Measurements from ENCODE around the gene CGB2. TPM values are rescaled to one million over a fixed set of nuclear protein-coding genes. Genes with fewer than 3 reads are reported as not detected.

Gene CGB2
- total RNA-seq (2022; extraction: Qiagen RNA extraction; ENCODE audit: low read depth), result 0.54 to 0.67 TPM in 2 of 5 replicates, not detected in the others

DNA sequence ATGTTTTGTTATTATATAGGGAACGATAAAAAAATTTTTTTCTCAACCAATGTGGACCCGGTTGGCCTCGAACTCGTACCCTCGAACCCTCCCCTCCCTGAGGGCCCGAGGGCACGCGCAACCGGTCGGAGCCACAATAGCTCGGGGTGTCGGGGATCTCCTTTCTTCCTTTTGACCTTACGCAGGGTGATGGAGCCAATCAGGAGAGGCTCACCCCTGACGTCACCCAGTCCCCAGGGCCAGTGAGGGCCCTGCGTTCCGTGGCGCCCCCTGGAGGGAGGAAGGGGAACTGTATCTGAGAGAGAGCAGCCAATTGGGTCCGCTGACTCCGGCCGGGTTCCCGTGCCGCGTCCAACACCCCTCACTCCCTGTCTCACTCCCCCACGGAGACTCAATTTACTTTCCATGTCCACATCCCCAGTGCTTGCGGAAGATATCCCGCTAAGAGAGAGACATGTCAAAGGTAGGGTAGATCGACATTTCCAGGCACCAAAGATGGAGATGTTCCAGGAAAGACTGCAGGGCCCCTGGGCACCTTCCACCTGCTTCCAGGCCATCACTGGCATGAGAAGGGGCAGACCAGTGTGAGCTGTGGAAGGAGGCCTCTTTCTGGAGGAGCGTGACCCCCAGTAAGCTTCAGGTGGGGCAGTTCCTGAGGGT lies at the start of gene CGB2:
Gene CGB2, plus strand, starts transcription at position 249 of the 660 bp plus-strand sequence. Its CDS starts 206 bp downstream, at position 455.

DNA sequence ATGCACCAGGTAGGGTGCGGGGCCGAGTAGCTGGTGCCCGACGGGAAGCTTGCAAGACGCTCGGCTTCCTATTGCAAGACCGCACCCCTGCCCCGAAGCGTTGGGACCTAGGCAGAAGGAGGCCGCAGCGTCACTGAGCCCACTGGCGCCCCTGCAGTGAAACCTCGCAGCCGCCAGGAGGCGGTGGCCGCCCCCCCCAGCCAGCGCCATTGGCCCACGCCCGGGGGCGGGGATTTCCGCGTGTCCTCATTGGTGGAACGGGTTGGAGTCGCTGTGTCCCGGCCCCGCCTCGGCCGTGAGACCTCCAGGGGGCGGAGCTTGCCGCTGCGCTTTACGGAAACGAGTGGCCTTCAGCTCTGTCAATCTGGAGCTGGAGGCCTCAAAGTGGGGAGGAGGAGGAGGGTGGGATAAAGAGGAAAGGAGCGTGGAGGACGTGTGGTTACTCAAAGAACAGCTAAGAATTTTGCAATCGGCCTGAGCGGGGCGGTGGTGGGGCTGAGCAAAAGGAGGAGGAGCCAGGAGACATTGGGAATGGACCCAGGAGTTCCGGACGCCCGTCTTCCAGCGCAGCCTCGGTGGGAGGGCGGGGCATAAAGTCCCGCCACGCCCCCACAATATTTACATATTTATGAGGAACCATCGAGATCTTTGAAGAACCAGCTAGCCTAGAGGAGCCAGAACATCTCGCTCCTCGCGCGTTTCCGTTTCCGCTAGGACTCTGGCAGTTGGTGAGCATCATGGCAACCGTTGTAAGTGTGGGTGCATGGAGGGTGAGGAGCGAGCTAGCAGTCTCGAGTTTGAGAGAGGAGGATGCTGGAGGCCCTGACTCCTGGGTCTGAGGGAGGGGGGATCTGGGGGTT lies 38.3 kb upstream of the CGB2 start, which contains the start of the genes GYS1 and RUVBL2:
Gene GYS1, minus strand, starts transcription at position 135 of the 860 bp plus-strand sequence. CDS start 197 bp downstream, outside the sequence.
Gene RUVBL2, plus strand, starts transcription at position 713 of the 860 bp plus-strand sequence. Its CDS starts 25 bp downstream, at position 738.

DNA sequence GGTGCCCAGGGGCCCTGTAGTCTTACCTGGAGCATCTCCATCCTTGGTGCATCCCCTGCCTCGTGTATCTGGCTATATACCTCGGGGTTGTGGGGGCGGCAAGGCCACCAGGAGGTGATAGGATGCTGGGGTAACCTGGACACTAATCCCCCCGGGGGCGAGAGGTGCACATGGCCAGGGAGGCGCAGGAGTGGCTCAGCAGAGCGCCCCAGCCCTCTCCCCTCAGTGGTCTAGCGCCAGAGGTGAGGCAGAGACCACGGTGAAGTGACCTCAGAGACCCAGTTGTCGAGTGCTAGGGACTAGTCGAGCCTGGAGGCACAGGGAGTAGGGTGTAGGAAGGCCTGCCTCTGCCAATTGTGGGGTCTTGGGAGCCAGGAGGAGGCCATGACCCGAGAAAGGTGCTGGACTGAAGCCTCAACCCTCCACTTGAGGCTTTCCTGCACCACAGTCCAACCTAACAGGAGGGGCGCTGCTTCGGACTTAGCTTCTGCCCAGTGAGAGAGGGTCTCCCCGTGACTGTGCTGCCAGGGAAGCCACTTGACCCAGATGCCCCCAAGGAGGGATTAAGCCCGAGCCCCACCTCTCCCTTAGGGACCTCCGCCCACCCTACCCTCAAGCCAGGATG lies 14.5 kb upstream of the CGB2 start, which contains the start of gene LHB:
Gene LHB, minus strand, starts transcription at position 51 of the 625 bp plus-strand sequence. Its CDS starts 10 bp downstream, at position 41.

DNA sequence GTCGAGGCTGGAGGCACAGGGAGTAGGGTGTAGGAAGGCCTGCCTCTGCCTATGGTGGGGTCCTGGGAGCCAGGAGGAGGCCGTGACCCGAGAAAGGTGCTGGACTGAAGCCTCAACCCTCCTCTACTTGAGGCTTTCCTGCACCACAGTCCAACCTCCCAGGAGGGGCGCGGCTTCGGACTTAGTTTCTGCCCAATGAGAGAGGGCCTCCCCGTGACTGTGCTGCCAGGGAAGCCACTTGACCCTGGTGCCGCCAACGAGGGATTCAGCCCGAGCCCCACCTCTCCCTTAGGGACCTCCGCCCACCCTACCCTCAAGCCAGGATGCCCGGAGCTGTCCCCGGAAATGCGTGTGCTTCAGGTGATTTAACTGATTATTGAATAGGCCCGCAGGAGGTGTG lies 7.5 kb upstream of the CGB2 start, which contains the start of gene CGB3:
Gene CGB3, minus strand, starts transcription at position 101 of the 400 bp plus-strand sequence. CDS start 362 bp downstream, outside the sequence.

DNA sequence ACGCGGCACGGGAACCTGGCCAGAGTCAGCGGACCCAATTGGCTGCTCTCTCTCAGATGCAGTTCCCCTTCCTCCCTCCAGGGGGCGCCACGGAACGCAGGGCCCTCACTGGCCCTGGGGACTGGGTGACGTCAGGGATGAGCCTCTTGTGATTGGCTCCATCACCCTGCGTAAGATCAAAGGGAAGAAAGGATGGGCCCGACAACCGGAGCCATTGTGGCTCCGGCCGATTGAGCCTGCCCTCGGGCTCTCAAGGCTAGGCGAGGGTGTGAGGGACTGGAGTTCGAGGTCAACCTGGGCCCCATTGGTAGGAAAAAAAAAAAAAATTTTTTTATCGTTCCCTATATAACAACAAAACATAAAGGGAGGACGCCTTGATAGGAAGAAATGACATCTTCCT lies 5.1 kb downstream of the CGB2 start, which contains the start of gene CGB1:
Gene CGB1, minus strand, starts transcription at position 81 of the 400 bp plus-strand sequence. CDS start 184 bp downstream, outside the sequence.

DNA sequence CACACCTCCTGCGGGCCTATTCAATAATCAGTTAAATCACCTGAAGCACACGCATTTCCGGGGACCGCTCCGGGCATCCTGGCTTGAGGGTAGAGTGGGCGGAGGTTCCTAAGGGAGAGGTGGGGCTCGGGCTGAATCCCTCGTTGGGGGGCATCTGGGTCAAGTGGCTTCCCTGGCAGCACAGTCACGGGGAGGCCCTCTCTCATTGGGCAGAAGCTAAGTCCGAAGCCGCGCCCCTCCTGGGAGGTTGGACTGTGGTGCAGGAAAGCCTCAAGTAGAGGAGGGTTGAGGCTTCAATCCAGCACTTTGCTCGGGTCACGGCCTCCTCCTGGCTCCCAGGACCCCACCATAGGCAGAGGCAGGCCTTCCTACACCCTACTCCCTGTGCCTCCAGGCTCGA lies 11.9 kb downstream of the CGB2 start, which contains the start of gene CGB5:
Gene CGB5, plus strand, starts transcription at position 301 of the 400 bp plus-strand sequence. CDS start 362 bp downstream, outside the sequence.

DNA sequence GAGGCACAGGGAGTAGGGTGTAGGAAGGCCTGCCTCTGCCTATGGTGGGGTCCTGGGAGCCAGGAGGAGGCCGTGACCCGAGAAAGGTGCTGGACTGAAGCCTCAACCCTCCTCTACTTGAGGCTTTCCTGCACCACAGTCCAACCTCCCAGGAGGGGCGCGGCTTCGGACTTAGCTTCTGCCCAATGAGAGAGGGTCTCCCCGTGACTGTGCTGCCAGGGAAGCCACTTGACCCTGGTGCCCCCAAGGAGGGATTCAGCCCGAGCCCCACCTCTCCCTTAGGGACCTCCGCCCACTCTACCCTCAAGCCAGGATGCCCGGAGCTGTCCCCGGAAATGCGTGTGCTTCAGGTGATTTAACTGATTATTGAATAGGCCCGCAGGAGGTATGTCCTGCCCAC lies 17.3 kb downstream of the CGB2 start, which contains the start of gene CGB8:
Gene CGB8, minus strand, starts transcription at position 101 of the 400 bp plus-strand sequence. CDS start 372 bp downstream, outside the sequence.

DNA sequence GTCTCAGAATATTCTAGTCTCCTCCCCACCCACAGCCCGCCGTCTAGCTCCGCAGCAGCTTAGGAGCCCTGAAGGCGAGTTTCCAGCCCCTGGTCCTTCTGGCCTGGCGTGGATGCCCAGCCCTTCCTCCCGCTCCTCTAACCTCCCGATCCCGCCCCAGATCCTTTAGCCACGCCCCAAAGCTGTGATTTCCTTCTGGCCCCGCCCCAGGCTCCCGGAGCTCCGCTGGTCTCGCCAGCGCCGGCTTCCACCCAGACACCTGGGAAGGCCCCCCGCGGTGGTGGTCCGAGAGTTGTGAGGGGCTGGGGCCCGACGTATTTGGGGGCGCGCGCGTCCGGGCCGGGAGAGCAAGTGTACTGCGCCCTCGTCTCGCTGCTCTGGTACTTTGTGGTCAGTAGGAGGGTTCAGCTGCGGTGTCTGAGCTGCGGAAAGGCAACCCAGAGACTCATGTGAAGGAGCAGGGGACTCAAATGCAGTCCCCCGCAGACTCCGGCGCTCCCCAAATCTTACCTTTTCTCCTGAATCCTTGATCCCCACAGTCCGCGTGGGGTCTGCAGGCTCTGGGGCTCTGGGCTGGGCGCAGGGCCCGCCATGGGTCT lies 26.0 kb downstream of the CGB2 start, which contains the start of gene CGB7:
Gene CGB7, minus strand, starts transcription at position 114 of the 599 bp plus-strand sequence. CDS start 2,374 bp downstream, outside the sequence.

DNA sequence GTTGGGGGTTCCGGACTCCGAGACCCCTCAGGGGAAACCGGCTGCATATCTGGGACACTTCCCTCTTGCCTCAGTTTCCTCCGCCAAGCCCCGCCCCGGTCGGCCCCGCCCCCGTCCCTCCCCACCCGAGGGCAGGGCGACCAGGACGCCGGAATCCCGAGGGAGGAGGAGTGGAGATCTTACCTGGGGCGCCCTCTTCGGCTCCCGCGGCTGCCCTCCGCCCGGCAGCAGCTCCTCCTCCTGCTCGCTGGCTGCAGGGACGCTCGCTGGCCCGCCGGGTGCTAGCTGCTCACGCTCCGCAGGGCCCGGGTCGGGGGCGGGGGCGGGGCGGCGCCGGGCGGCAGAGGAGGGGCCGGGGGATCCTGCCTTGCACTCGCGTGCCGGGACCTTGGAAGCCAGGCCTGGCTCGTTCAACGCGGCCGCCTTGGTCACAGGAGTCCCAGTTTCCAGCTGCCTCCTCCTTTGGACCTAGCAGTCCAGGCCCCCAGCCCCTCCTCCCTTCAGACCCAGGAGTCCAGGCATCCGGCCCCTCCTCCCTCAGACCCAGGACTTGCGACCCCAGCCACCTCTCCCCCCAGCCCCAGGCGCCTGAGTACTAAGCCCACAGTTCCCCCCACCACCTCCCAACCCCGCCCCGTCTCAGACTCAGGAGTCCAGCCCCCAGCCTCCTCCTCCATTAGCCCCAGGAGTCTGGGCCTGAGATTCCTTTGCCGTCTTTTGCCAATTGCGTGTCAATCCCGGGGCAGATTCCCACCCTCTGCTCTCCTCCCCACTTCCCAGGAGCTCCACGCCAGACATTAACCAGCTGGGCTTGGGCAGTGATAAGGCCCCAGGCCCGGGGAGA lies 33.3 kb downstream of the CGB2 start, which contains the start of gene NTF4:
Gene NTF4, minus strand, starts transcription at position 51 of the 844 bp plus-strand sequence. CDS start 2,821 bp downstream, outside the sequence.

Other genes with a start within 250 kb of the CGB2 start
- gene BCAT2, start 220.9 kb upstream of the CGB2 start, total RNA-seq (2022; extraction: Qiagen RNA extraction; ENCODE audit: low read depth), result 47.2 to 60.5 TPM (median 56.7 TPM) in 5 replicates
- 13.4 to 17.0 TPM (median 14.8 TPM) in 5 replicates for gene HSD17B14, start 195.4 kb upstream of the CGB2 start, total RNA-seq (2022; extraction: Qiagen RNA extraction; ENCODE audit: low read depth)
- gene PLEKHA4, start 163.3 kb upstream of the CGB2 start, total RNA-seq (2022; extraction: Qiagen RNA extraction; ENCODE audit: low read depth), result 1.5 to 3.0 TPM (median 2.4 TPM) in 5 replicates
- 98.8 to 159 TPM (median 116 TPM) in 5 replicates for gene PPP1R15A, start 159.5 kb upstream of the CGB2 start, total RNA-seq (2022; extraction: Qiagen RNA extraction; ENCODE audit: low read depth)
- not detected in 5 replicates for gene TULP2, start 133.1 kb upstream of the CGB2 start, total RNA-seq (2022; extraction: Qiagen RNA extraction; ENCODE audit: low read depth)
- 180 to 229 TPM (median 200 TPM) in 5 replicates for gene NUCB1, start 131.6 kb upstream of the CGB2 start, total RNA-seq (2022; extraction: Qiagen RNA extraction; ENCODE audit: low read depth)
- 1.1 to 2.1 TPM (median 1.5 TPM) in 5 replicates for gene DHDH, start 98.2 kb upstream of the CGB2 start, total RNA-seq (2022; extraction: Qiagen RNA extraction; ENCODE audit: low read depth)
- 272 to 404 TPM (median 350 TPM) in 5 replicates for gene BAX, start 77.0 kb upstream of the CGB2 start, total RNA-seq (2022; extraction: Qiagen RNA extraction; ENCODE audit: low read depth)
- 18,656 to 25,483 TPM (median 19,849 TPM) in 5 replicates for gene FTL, start 66.6 kb upstream of the CGB2 start, total RNA-seq (2022; extraction: Qiagen RNA extraction; ENCODE audit: low read depth)
- gene GYS1, start 38.6 kb upstream of the CGB2 start, total RNA-seq (2022; extraction: Qiagen RNA extraction; ENCODE audit: low read depth), result 16.4 to 21.4 TPM (median 17.5 TPM) in 5 replicates
- 230 to 241 TPM (median 232 TPM) in 5 replicates for gene RUVBL2, start 38.0 kb upstream of the CGB2 start, total RNA-seq (2022; extraction: Qiagen RNA extraction; ENCODE audit: low read depth)
- gene LHB, start 14.8 kb upstream of the CGB2 start, total RNA-seq (2022; extraction: Qiagen RNA extraction; ENCODE audit: low read depth), result not detected in 5 replicates
- 0.38 TPM in 1 of 5 replicates, not detected in the others for gene CGB3, start 7.6 kb upstream of the CGB2 start, total RNA-seq (2022; extraction: Qiagen RNA extraction; ENCODE audit: low read depth)
- not detected in 5 replicates for gene CGB1, start 5.0 kb downstream of the CGB2 start, total RNA-seq (2022; extraction: Qiagen RNA extraction; ENCODE audit: low read depth)
- gene CGB5, start 12.0 kb downstream of the CGB2 start, total RNA-seq (2022; extraction: Qiagen RNA extraction; ENCODE audit: low read depth), result 0.90 to 1.4 TPM (median 1.1 TPM) in 5 replicates
- 3.3 to 5.1 TPM (median 4.0 TPM) in 5 replicates for gene CGB8, start 17.2 kb downstream of the CGB2 start, total RNA-seq (2022; extraction: Qiagen RNA extraction; ENCODE audit: low read depth)
- 0.16 to 0.82 TPM (median 0.61 TPM) in 5 replicates for gene CGB7, start 25.9 kb downstream of the CGB2 start, total RNA-seq (2022; extraction: Qiagen RNA extraction; ENCODE audit: low read depth)
- gene NTF4, start 32.9 kb downstream of the CGB2 start, total RNA-seq (2022; extraction: Qiagen RNA extraction; ENCODE audit: low read depth), result 0.17 to 0.65 TPM (median 0.29 TPM) in 5 replicates
- not detected in 5 replicates for gene KCNA7, start 40.8 kb downstream of the CGB2 start, total RNA-seq (2022; extraction: Qiagen RNA extraction; ENCODE audit: low read depth)
- 293 to 368 TPM (median 338 TPM) in 5 replicates for gene SNRNP70, start 53.6 kb downstream of the CGB2 start, total RNA-seq (2022; extraction: Qiagen RNA extraction; ENCODE audit: low read depth)
- gene LIN7B, start 82.5 kb downstream of the CGB2 start, total RNA-seq (2022; extraction: Qiagen RNA extraction; ENCODE audit: low read depth), result 3.7 to 7.7 TPM (median 5.3 TPM) in 5 replicates
- gene C19orf73, start 87.3 kb downstream of the CGB2 start, total RNA-seq (2022; extraction: Qiagen RNA extraction; ENCODE audit: low read depth), result 0.93 to 3.1 TPM (median 2.2 TPM) in 5 replicates
- gene PPFIA3, start 87.7 kb downstream of the CGB2 start, total RNA-seq (2022; extraction: Qiagen RNA extraction; ENCODE audit: low read depth), result 5.5 to 8.9 TPM (median 7.7 TPM) in 5 replicates
- not detected in 5 replicates for gene HRC, start 123.5 kb downstream of the CGB2 start, total RNA-seq (2022; extraction: Qiagen RNA extraction; ENCODE audit: low read depth)
- gene TRPM4, start 125.9 kb downstream of the CGB2 start, total RNA-seq (2022; extraction: Qiagen RNA extraction; ENCODE audit: low read depth), result 6.4 to 10.4 TPM (median 9.5 TPM) in 5 replicates